Ureter (tissue), 1 donor: ENCODE results near the gene ABHD4. TPM values are rescaled to one million over a fixed set of nuclear protein-coding genes. Genes with fewer than 3 reads are reported as not detected.
"Not testable (repeated sequence)": the region's sequence is repeated elsewhere in the genome, so short reads cannot be mapped to it uniquely, and the experiment has no call there.

Source experiments
- DNase-seq: peaks from one replicate; pipeline ENCODE4 v3.0.0-alpha.2; 2020; ENCODE audit warnings: low spot score
- total RNA-seq: library from RNA; stranded (reverse); gene quantifications from one replicate; pipeline ENCODE4 v1.2.4, GENCODE V29; 2023
- donor health status: DM: yes; HTN: yes; CAD: no.

The ABHD4 gene
- total RNA-seq, 1 donor from 2014 or later = 33.7 TPM

DNA sequence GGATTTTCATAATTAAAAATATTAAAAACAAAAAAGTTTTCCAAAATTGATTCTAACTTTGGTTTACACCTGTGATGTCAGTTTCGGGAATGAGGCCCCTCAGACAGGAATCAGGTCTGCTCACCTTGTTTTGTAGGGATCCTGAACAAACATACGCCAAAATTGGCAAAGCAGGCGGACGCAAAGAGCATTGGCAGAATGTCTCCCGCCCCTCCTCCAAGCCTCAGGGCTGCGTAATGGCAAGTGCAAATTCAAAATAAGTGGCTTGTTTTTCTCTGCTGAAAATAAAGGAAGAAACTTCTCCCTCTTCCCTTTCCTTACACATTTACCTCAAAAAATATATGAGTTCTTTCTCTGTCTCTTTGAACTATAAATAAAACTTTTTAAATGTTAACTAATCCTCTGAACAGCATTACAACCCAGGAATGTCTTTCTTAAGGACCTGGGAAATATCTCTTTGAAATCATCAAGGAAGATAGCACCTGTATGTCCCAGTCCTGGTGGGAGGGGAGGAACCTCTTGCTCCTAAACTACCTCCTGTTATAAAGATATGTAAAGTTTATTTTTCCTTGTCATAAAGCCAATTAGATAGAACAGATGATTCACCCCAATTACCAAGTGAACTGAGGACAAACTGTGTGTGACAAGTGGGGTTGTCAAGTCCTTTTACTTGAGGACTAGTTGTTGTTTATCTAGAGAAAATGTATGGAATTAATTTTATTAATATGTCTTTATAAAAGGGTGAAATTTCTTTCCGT, 29.6 kb downstream of the ABHD4 start:
- DNase-seq = no peak

DNA sequence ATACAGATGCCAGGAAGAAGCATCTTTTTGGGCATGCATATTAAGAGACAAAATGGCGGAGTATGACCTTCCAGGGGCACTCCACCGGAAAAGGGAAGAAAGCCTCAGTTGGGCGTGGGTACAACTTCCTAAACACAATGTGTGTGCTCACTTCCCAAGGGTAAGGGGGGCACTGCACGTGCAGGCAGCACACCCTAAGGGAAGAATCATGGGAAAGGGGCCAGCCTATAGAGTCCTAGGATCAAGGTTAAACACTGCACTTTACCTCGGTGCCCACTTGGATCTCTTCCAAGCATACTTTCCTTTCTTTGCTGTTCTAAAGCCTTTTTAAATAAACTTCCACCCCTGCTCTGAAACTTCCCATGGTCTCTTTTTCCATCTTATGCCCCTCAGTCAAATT, 31.3 kb downstream of the ABHD4 start:
- no peak for DNase-seq

DNA sequence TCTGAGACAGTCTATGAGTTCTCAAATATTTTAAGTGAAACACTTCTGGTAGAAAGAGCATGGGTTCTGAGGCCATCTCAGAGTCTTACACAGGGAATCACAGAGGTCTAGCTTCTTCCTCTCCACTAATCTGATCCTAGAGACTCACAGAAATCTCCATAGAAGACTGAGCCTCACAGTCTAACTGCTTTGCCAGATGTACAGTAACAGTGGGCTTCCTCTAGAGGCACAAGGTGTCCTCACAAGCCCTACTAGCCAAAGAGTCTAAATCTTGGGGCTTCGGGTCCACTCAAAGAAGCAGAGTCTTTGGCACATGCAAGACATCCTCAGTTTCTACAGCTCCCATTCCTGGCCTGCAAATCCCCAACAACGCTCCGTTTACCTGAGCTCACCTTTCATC, 32.0 kb downstream of the ABHD4 start:
- no peak for DNase-seq

- DNase-seq = no peak
Measured at GRCh38 chr14:22630486-22630885, 32.4 kb downstream of the ABHD4 start.

DNA sequence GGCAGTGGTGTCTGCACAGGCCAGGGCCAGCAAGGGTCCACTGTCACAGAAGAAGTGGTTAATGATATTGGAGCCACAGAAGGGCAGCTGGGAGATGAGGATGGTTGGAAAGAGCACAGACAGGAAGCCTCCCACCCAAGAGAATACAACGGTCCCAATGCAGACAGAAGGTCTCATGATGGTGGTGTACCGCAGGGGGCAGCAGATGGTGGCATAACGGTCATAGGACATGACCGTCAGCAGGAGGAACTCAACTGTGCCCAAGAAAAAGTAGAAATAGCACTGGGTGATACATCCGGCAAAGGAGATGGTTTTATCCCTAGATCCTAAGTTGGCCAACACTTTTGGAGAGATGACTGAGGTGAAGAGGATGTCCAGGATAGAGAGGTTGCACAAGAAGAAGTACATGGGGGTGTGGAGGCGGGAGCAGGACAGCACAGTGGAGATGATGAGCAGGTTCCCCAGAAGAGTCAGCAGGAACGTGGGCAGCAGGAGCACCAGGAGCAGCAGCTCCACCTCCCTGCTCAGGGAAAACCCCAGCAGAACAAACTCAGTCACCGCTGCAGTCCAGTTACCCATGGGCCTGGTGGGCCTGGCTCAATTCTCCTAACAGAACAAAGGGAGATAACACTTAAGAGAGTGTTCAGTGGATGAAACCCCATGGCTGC, 36.3 kb downstream of the ABHD4 start:
- DNase-seq = no peak

- not testable (repeated sequence) for DNase-seq
Measured at GRCh38 chr14:22635980-22636379, 37.9 kb downstream of the ABHD4 start.

DNA sequence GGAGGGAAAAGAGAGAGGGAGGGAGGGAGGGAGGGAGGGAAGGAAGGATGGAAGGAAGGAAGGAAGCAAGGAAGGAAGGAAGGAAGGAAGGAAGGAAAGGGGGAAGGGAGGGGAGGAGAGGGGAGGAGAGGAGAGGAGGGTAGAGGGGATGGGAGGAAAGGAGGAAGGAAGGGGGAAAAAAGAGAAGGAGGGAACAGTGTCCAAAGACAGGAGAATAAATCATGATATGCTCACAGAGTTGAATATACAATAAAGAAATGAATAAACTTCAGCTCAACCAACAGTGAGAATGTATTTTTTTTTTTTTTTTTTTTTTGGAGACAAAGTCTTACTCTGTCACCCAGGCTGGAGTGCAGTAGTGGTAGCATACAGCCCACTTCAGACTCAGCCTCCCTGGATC, 42.1 kb downstream of the ABHD4 start:
- no peak for DNase-seq

DNA sequence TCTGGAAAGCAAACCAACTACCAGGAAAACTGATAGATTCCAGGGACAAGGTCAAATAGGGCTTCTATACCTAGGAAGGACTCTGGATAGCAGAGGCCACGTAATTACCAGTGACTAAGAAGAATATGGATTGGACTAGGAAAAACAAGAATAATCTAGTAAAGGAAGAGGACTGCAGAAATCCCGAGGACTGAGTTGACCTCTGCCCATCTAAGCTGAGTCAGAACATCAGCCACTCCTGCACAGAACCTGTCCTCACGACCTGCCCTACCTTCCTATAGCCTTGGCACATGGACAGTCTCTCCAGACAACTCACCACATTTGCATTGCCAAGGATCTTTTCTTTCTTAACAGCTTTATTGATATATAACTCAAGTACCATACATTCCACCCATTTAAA, 43.7 kb downstream of the ABHD4 start:
- DNase-seq = no peak

DNA sequence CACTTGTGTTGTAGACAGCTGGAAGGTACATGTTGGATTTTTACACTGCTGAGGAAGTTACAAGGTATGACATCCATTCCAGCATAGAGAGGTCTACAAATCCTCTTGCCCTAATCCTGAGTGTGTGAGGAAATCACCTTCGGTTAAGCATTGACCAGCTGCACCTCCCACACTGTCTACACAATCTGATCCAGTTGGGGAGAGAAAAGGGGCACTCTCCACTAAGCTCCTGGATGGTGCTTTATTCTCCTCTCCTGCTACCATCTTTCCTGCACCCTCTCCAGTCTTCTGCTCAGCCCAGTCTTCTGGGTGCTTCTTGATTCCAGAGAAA, 46.2 kb downstream of the ABHD4 start, which contains the start of gene OR6J1:
TSS of gene OR6J1 (minus strand) at position 48 of the 331 bp plus-strand sequence. CDS start 9,541 bp downstream, outside the sequence.
- no peak for DNase-seq

- DNase-seq = no peak
Measured at GRCh38 chr14:22646570-22647254, 48.6 kb downstream of the ABHD4 start.

DNA sequence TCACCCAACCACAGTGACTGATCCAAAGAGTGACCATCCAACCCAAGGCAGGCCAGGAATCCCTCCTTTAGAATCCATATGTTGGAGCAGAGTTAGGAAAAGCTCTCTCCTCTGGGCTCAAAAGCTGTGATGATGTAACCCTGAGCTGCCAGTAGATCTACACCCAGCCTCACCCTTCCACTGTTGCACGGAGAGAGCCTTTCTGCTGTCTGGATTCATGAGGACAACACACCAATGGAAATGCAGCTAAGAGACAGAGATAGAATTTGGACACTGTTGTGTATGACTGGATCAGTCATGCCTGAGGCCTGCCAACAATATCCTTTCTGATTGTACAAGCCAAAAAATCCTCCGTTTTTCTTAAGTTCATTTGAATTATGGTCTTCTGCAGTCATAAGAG, 50.4 kb downstream of the ABHD4 start:
- peak; percentile 8 for DNase-seq

GRCh38 chr14:22650046-22650739, 52.1 kb downstream of the ABHD4 start:
- peak; percentile 4 for DNase-seq

- peak; percentile 3 for DNase-seq
Measured at GRCh38 chr14:22650960-22651521, 52.9 kb downstream of the ABHD4 start.

GRCh38 chr14:22651586-22651985, 53.5 kb downstream of the ABHD4 start:
- DNase-seq = peak; percentile 5

DNA sequence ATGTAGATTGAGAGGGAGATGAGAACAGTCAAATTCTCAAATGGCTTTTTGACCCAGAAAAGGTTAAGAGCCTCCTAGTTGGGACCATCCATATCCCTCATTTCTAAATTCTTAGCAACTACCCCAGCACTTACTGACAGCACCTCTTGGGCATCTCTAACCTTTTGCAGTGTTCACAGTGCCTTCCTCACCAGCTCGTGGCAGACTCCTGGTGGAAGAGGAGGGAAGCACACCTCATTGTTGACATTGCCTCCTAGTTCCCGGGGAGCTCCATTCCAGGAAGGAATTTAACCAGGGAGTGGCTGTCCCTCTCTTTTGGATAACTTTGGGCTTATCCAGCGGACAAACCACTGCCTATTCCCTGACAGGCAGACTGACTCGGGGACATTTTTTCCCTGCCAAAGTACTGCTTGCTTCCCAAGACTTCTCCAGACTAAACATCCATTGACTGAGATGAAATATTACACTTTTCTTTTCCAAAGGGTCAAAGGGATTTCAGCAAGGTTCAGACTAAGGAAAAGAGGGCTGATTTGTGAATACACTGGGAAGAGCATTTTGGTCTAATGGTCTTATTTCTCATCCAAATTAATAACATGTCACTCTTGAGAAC, 55.0 kb downstream of the ABHD4 start:
- DNase-seq = peak; percentile 51

DNA sequence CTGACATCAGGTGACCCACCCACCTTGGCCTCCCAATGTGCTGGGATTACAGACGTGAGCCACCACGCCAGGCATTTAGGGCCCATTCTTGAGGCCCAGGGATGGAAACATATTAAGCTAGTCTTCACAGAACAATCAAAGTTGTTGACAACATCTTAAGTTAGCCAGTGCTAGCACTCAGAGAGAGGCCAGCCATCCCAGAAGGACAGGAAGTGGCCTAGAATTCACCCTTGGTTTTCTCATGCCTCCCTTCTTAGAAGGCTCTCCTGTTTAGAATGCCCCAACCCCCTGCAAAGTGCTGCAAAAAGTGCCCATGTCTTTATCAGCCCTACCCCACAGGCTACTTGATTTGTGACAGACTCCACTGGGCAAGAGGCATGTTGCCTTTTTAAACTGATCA, 58.1 kb downstream of the ABHD4 start:
- peak; percentile 14 for DNase-seq

GRCh38 chr14:22656945-22657731, 59.0 kb downstream of the ABHD4 start:
- DNase-seq = peak; percentile 32

DNA sequence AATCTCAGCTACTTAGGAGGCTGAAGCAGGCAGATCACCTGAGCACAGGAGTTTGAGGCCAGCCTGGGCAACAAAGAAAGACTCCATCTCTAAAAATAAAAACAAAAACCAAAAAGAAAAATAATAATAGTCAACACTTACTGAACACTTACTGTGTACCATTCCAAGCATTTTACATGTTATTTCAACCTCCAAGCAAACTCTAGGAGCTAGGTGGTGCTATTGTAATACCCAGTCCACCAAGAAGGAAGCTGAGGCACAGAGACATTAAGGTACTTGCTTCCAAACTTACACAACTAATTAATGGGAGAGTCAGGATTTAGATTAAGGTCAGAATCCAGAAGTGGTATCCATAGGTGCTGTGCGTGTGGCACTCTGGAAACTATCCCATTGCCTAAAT, 59.8 kb downstream of the ABHD4 start:
- no peak for DNase-seq

DNA sequence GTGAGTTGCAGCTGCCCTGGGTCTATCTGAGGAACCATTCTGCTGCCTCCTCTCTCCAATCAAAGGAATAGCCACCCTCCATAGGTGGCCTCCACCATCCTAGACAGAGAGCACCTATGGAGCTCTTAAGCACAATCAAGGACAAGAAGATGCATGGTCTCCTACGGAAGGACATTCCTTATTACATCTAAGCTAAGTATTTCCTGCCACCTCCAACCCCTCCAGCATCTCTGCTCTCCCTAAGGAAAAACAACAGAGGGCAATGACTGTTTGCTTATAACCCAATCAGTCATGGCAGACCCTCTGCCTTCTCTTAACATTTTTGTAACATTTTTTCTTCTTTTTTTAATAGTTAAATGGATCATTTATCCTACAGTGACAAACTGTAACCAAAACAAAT, 60.8 kb downstream of the ABHD4 start:
- DNase-seq = no peak

GRCh38 chr14:22660654-22661053, 62.6 kb downstream of the ABHD4 start:
- DNase-seq = no peak
